ENCODE results near the gene DIDO1. TPM values are rescaled to one million over a fixed set of nuclear protein-coding genes. Genes with fewer than 3 reads are reported as not detected.

The DIDO1 gene
- polyA plus RNA-seq, 1 of the 3 experiments (the other 2 are of a cell fraction), result 14.7 TPM

DNA sequence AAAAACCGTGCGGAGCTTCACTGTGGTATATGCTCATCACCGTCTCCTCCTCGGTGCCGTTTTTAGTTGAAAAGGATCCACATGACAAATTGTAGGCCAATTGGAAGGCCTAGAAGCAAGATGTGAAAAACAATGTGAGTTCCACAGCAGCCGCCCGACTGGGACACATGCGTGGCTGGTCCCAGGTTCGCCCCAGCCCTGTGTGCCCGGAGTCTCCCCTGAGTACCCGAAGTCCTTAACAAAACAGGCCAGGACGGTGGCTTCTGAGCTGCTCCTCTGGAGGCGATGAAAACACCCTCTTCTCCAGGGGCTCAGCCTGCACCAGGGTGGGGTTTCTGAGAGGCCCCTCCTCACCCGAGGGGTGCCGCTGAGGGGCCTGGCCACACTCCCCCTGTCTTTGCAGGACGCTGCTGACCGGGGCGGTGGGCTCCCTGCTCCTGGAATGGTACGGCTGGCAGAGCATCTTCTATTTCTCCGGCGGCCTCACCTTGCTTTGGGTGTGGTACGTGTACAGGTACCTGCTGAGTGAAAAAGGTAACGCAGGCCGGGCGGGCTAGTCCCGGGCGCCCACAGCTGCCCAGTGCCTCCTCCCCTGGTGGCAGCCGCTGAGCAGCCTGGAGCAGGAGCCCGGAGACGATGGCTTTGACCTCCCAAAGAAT, 36.0 kb upstream of the DIDO1 start:
- H3K4me1 ChIP-seq (ENCODE audit: control insufficient read depth in 1 of 2, insufficient read depth in 2 of 2, low read depth in 1 of 2, low read length in 1 of 2), result peaks cover 0 to 3% of the 10 kb centered on the region in 2 experiments; a peak in 1 of 4 replicates
- POLR2A ChIA-PET, result no interaction called here
- H3K9ac ChIP-seq, result no peak overlapping the region
- no peak overlapping the region for H3K4me2 ChIP-seq
- H3K27me3 ChIP-seq (ENCODE audit: insufficient read depth), result 0 out of 2 replicates have a peak, but pooled peaks cover 11% of the 10 kb centered on the region
- H3K36me3 ChIP-seq (replicated peaks in 1 of 2; ENCODE audit: control insufficient read depth in 1 of 2, insufficient read depth in 2 of 2, low read length in 1 of 2), result no peaks in the 10 kb centered on the region
- no peaks in the 10 kb centered on the region for H4K20me1 ChIP-seq (ENCODE audit: insufficient read depth)
- no peaks in the 10 kb centered on the region for H3K9me2 ChIP-seq
- CTCF ChIA-PET, result interaction anchor here (0.7 to 1.8 kb wide), 2 partner anchors 8 to 47 kb away, joined by 3 to 7 read pairs; no protein-coding TSS in a partner anchor
- H3K9me3 ChIP-seq, result no peaks in the 10 kb centered on the region
- no peak overlapping the region for H3K27ac ChIP-seq (ENCODE audit: low read depth in 2 of 2, low read length in 1 of 2)
- no peak for TF ChIP-seq GABPA (IDR thresholded peaks at IDR 0.05; ENCODE audit: low read depth)
- TF ChIP-seq EP300 (IDR thresholded peaks at IDR 0.05; ENCODE audit: borderline replicate concordance in 1 of 2, low read depth in 1 of 2, low read length in 1 of 2), result no peak
- 83% methylated on average over 16 of the region's 30 CpGs for WGBS (ENCODE audit: low lambda C conversion rate)
- no peak overlapping the region for H3K4me3 ChIP-seq (ENCODE audit: low read depth in 2 of 2, low read length in 1 of 2)
- H2AFZ ChIP-seq (ENCODE audit: low read depth), result no peak overlapping the region
- H3F3A ChIP-seq (replicated peaks; ENCODE audit: insufficient read depth), result no peaks in the 10 kb centered on the region
- H3K79me2 ChIP-seq (ENCODE audit: insufficient read depth), result no peaks in the 10 kb centered on the region
- DNase-seq, result no peak

DNA sequence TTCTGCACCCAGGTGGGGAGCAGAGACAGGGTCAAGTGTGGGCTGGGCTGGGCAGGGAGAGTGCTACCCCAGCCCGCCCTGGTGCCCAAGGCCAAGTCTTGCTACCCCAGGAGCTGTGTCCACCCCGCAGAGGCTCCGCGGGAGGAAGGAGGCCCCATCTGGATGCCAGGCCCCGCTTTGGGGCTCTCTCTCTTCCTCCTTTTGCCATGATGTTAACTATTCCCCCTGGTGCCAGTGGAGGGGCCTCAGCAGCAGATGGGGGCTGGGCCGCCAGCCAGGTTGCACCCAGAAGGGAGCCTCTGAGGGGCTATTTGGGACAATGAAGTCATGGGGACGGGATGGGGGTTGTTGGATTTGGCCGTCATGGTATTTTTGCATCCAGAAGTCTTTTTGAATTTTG, 35.5 kb upstream of the DIDO1 start:
- H3K9ac ChIP-seq, result no peak overlapping the region
- WGBS (ENCODE audit: low lambda C conversion rate), result 82% methylated on average over 7 of the region's 8 CpGs
- POLR2A ChIA-PET, result no interaction called here
- H3K79me2 ChIP-seq (ENCODE audit: insufficient read depth), result no peaks in the 10 kb centered on the region
- no peaks in the 10 kb centered on the region for H3K36me3 ChIP-seq (replicated peaks in 1 of 2; ENCODE audit: control insufficient read depth in 1 of 2, insufficient read depth in 2 of 2, low read length in 1 of 2)
- no peak overlapping the region for H2AFZ ChIP-seq (ENCODE audit: low read depth)
- H3K27me3 ChIP-seq (ENCODE audit: insufficient read depth), result 0 out of 2 replicates have a peak, but pooled peaks cover 11% of the 10 kb centered on the region
- no peak overlapping the region for H3K4me2 ChIP-seq
- no peaks in the 10 kb centered on the region for H4K20me1 ChIP-seq (ENCODE audit: insufficient read depth)
- TF ChIP-seq MEF2A (IDR thresholded peaks at IDR 0.05; ENCODE audit: borderline replicate concordance, low read depth) (no peak), FOSL2 (IDR thresholded peaks at IDR 0.05; ENCODE audit: borderline replicate concordance, low read depth) (no peak), NFIC (IDR thresholded peaks at IDR 0.05; ENCODE audit: borderline replicate concordance) (no peak)
- H3K9me3 ChIP-seq, result no peaks in the 10 kb centered on the region
- H3K9me2 ChIP-seq, result no peaks in the 10 kb centered on the region
- peaks cover 0 to 3% of the 10 kb centered on the region in 2 experiments; a peak in 1 of 4 replicates for H3K4me1 ChIP-seq (ENCODE audit: control insufficient read depth in 1 of 2, insufficient read depth in 2 of 2, low read depth in 1 of 2, low read length in 1 of 2)
- DNase-seq, result no peak
- CTCF ChIA-PET, result interaction anchor here (0.7 to 1.8 kb wide), 5 partner anchors 9 to 49 kb away, joined by 3 to 7 read pairs (median 4); no protein-coding TSS in a partner anchor
- H3K4me3 ChIP-seq (ENCODE audit: low read depth in 2 of 2, low read length in 1 of 2), result no peak overlapping the region
- H3F3A ChIP-seq (replicated peaks; ENCODE audit: insufficient read depth), result no peaks in the 10 kb centered on the region
- H3K27ac ChIP-seq (ENCODE audit: low read depth in 2 of 2, low read length in 1 of 2), result no peak overlapping the region; a peak in 1 of 4 replicates

DNA sequence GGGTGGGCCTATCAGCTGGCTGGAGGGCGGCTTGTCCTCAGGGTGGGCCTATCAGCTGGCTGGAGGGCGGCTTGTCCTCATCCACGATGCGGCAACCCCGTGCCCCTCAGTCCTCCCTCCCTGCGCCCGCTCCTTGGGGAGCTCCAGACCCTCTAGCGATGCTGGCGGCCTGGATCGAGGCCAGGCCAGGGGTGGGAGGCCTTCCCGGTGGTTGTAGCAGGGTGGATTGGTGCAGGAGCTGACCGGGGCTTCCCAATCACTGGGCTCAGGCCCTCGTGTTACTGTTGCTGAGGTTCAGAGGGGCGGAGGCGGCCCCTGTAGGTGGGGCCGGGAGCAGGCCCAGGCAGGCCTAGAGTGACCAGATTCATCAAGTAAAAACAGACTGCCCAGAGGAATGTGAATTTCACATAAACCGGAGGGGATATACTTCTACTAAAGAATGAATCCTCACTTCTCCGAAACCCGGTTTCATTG, 35.0 kb upstream of the DIDO1 start:
- Histone ChIP-seq H4K20me1 (ENCODE audit: insufficient read depth) (no peaks in the 10 kb centered on the region), H3K27me3 (ENCODE audit: insufficient read depth) (0 out of 2 replicates have a peak, but pooled peaks cover 11% of the 10 kb centered on the region), H3K79me2 (ENCODE audit: insufficient read depth) (no peaks in the 10 kb centered on the region), H3K9ac (no peak overlapping the region), H3K4me1 (ENCODE audit: control insufficient read depth in 1 of 2, insufficient read depth in 2 of 2, low read depth in 1 of 2, low read length in 1 of 2) (peaks cover 0 to 3% of the 10 kb centered on the region in 2 experiments; a peak in 1 of 4 replicates), H3F3A (replicated peaks; ENCODE audit: insufficient read depth) (no peaks in the 10 kb centered on the region), H3K4me3 (ENCODE audit: low read depth in 2 of 2, low read length in 1 of 2) (no peak overlapping the region), H2AFZ (ENCODE audit: low read depth) (no peak overlapping the region), H3K9me2 (no peaks in the 10 kb centered on the region), H3K36me3 (replicated peaks in 1 of 2; ENCODE audit: control insufficient read depth in 1 of 2, insufficient read depth in 2 of 2, low read length in 1 of 2) (no peaks in the 10 kb centered on the region), H3K4me2 (no peak overlapping the region), H3K9me3 (no peaks in the 10 kb centered on the region), H3K27ac (ENCODE audit: low read depth in 2 of 2, low read length in 1 of 2) (no peak overlapping the region)
- CTCF ChIA-PET, result interaction anchor here (1.0 to 1.8 kb wide), 4 partner anchors 9 to 49 kb away, joined by 4 to 7 read pairs (median 4); no protein-coding TSS in a partner anchor
- WGBS (ENCODE audit: low lambda C conversion rate), result 70% methylated on average over 8 of the region's 19 CpGs
- DNase-seq, result peak; percentile 72
- POLR2A ChIA-PET, result no interaction called here
- TF ChIP-seq RXRA (IDR thresholded peaks at IDR 0.05; ENCODE audit: borderline replicate concordance, low read depth) (no peak), MEF2A (IDR thresholded peaks at IDR 0.05; ENCODE audit: borderline replicate concordance, low read depth) (no peak), TCF12 (IDR thresholded peaks at IDR 0.05) (no peak), FOXJ3 (CRISPR knock-in tag; IDR thresholded peaks at IDR 0.05) (no peak), SIN3A (IDR thresholded peaks at IDR 0.05; ENCODE audit: borderline replicate concordance, low read depth, low read length) (no peak), YY1 (IDR thresholded peaks at IDR 0.05; ENCODE audit: low read depth) (no peak), SMC3 (IDR thresholded peaks at IDR 0.05; ENCODE audit: low read depth, low read length) (no peak)
- TF ChIP-seq, protein P1, sequence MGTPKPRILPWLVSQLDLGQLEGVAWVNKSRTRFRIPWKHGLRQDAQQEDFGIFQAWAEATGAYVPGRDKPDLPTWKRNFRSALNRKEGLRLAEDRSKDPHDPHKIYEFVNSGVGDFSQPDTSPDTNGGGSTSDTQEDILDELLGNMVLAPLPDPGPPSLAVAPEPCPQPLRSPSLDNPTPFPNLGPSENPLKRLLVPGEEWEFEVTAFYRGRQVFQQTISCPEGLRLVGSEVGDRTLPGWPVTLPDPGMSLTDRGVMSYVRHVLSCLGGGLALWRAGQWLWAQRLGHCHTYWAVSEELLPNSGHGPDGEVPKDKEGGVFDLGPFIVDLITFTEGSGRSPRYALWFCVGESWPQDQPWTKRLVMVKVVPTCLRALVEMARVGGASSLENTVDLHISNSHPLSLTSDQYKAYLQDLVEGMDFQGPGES (IDR thresholded peaks at IDR 0.05; ENCODE audit: low read depth, low read length), result no peak
- TF ChIP-seq, protein P2, sequence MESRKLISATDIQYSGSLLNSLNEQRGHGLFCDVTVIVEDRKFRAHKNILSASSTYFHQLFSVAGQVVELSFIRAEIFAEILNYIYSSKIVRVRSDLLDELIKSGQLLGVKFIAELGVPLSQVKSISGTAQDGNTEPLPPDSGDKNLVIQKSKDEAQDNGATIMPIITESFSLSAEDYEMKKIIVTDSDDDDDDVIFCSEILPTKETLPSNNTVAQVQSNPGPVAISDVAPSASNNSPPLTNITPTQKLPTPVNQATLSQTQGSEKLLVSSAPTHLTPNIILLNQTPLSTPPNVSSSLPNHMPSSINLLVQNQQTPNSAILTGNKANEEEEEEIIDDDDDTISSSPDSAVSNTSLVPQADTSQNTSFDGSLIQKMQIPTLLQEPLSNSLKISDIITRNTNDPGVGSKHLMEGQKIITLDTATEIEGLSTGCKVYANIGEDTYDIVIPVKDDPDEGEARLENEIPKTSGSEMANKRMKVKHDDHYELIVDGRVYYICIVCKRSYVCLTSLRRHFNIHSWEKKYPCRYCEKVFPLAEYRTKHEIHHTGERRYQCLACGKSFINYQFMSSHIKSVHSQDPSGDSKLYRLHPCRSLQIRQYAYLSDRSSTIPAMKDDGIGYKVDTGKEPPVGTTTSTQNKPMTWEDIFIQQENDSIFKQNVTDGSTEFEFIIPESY (IDR thresholded peaks at IDR 0.05; ENCODE audit: borderline replicate concordance, low read depth), result no peak
- TF ChIP-seq, protein P3, sequence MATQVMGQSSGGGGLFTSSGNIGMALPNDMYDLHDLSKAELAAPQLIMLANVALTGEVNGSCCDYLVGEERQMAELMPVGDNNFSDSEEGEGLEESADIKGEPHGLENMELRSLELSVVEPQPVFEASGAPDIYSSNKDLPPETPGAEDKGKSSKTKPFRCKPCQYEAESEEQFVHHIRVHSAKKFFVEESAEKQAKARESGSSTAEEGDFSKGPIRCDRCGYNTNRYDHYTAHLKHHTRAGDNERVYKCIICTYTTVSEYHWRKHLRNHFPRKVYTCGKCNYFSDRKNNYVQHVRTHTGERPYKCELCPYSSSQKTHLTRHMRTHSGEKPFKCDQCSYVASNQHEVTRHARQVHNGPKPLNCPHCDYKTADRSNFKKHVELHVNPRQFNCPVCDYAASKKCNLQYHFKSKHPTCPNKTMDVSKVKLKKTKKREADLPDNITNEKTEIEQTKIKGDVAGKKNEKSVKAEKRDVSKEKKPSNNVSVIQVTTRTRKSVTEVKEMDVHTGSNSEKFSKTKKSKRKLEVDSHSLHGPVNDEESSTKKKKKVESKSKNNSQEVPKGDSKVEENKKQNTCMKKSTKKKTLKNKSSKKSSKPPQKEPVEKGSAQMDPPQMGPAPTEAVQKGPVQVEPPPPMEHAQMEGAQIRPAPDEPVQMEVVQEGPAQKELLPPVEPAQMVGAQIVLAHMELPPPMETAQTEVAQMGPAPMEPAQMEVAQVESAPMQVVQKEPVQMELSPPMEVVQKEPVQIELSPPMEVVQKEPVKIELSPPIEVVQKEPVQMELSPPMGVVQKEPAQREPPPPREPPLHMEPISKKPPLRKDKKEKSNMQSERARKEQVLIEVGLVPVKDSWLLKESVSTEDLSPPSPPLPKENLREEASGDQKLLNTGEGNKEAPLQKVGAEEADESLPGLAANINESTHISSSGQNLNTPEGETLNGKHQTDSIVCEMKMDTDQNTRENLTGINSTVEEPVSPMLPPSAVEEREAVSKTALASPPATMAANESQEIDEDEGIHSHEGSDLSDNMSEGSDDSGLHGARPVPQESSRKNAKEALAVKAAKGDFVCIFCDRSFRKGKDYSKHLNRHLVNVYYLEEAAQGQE (IDR thresholded peaks at IDR 0.05; ENCODE audit: low read depth, low read length), result no peak
